GM19452 (cell line): Measurements from ENCODE around the gene WBP11.
A peak's percentile ranks its signal among the peaks of the same experiment; 100 is the strongest.
"Not testable (repeated sequence)": the region's sequence is repeated elsewhere in the genome, so short reads cannot be mapped to it uniquely, and the experiment has no call there.

Experiments
- ATAC-seq: cut with Tn5 transposase; IDR thresholded peaks from one replicate; pipeline ENCODE4 v1.9.1; 2021; ENCODE audit not compliant: unreplicated experiment

Gene WBP11

DNA sequence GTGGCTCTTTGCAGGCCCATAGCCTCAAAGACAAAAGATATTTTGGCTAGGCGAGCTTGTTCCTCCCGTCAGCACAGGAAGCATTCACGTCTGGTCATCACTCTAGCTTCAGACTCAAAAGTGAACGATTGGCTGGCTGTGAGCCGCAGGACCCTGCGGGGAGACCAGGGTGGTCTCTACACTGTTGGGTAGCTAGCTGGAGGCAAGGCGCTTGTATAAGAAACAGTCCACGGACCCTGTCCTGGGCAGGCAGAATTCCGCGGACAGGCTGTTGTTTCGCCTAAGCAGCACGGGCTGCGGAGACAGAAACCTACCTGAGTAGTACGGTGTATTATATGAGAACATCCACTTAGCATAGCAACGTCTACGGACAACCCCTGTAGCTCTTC, 29.6 kb downstream of the WBP11 start:
- peak; percentile 8 for ATAC-seq

GRCh38 chr12:14772946-14773345, 30.3 kb downstream of the WBP11 start:
- ATAC-seq: no peak

GRCh38 chr12:14771651-14772137, 31.6 kb downstream of the WBP11 start:
- ATAC-seq: no peak

DNA sequence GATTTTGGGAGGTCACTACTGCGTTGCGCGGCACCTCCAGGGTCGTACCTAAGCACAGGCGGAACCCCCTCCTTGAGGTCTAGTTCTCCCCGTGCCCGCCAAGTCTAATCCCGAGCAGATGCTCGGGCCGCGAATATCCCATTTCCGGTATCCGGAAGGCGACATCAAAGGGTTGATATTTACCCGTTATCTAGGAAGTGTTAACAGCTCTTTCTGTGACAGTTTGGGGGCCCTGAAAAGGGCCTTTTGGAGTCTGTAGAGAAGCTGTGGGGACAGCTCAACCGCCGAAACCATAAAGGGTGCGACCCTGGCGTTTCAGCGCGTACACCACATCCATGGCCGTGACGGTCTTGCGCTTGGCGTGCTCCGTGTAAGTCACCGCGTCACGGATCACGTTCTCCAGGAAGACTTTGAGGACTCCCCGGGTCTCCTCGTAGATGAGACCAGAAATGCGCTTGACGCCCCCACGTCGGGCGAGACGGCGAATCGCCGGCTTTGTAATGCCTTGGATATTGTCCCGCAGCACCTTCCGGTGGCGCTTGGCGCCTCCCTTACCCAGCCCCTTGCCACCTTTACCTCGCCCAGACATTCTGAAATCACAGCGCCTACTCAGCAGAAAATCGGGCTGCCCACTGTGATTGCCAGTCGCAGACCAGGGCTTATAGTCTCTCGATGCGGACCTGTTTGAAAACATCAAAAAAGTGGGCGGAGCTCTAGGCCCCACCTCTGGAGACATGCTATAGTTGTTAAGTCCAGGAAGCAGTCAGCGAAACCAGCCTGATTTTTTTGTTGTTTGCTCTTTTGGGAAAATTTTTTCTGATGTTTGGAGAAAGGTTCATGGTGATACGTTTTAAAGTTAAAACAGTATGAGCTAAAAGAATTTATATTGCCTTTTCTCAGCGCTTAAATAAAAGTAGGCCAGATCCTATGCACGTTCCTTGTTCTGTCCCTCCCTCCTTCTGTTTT, 32.5 kb downstream of the WBP11 start:
- peak; percentile 22 for ATAC-seq

DNA sequence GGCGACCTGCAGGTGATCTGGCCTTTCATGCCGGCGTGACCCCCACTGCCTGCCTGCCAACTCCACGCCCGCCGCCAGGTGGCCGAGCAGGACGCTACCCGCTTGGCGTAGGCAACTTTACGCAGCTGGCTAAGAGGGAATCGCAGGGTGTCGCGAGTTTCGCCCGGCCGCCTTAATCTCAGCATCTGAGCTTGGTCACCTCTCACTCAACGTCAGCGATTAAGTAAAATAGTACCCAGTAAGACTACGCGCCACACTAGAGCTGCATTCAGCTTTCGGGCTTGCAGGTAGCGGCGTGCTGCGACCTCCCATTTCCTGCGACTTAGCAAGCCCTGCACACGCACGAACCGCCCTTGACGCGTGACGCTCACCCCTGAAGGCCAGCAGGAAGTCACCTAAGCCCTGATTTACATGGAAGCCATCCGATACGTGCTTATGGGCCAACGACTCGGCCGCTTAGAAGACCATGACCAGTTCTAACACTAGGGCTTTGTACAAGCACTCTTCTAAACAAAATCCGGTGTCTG, 33.2 kb downstream of the WBP11 start:
- ATAC-seq: peak; percentile 43

- ATAC-seq: peak; percentile 4
Observed at GRCh38 chr12:14769466-14769968, 33.8 kb downstream of the WBP11 start.

- ATAC-seq: no peak
Observed at GRCh38 chr12:14768823-14769405, 34.4 kb downstream of the WBP11 start.

DNA sequence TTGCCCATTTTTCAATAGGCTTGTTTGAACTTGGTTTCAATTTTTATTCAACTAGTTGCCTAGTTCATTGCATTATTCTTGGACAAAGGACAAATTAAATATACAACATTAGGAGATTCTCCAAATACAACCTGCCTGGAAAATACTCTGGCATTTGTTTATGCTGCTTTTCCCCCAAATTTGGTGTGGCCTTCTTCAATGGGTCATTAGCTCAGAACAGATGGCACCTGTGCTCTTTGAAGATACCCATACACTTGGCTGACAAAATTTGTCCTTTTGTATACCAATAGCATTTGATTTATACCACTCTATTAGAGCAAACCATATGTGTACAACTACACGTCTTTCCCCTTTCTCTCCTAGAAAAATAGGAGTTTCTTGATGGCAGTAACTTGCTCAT, 35.7 kb downstream of the WBP11 start:
- ATAC-seq: no peak

GRCh38 chr12:14766649-14767215, 36.5 kb downstream of the WBP11 start:
- ATAC-seq: no peak

- ATAC-seq: not testable (repeated sequence)
Observed at GRCh38 chr12:14766020-14766419, 37.3 kb downstream of the WBP11 start.

DNA sequence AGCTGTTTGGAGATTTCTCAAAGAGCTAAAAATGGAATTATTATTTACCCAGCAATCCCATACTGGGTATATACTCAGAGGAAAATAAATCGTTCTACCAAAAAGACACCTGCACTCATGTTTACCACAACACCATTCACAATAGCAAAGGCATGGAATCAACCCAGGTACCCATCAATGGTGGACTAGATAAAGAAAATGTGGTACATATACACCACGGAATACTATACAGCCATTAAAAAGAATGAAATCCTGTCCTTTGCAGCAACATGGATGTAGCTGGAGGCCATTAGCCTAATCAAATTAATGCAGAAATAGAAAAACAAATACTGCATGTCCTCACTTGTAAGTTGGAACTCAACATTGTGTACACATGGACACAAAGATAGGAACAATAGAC, 37.9 kb downstream of the WBP11 start:
- no peak for ATAC-seq

DNA sequence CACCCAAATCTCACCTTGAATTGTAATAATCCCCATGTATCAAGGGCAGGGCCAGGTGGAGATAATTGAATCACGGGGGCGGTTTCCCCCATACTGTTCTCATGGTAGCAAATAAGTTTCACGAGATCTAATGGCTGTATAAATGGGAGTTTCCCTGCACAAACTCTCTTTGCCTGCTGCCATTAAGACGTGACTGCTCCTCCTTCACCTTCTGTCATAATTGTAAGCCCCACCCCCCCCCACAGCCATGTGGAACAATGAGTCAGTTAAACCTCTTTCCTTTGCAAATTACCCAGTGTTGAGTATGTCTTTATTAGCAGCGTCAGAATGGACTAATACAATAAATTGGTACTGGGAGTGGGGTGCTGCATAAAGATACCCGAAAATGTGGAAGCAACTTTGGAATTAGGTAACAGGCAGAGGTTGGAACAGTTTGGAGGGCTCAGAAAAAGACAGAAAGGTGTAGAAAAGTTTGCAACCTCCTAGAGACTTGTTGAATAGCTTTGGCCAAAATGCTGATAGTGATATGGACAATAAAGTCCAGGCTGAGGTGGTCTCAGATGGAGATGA, 43.5 kb downstream of the WBP11 start:
- not testable (repeated sequence) for ATAC-seq

DNA sequence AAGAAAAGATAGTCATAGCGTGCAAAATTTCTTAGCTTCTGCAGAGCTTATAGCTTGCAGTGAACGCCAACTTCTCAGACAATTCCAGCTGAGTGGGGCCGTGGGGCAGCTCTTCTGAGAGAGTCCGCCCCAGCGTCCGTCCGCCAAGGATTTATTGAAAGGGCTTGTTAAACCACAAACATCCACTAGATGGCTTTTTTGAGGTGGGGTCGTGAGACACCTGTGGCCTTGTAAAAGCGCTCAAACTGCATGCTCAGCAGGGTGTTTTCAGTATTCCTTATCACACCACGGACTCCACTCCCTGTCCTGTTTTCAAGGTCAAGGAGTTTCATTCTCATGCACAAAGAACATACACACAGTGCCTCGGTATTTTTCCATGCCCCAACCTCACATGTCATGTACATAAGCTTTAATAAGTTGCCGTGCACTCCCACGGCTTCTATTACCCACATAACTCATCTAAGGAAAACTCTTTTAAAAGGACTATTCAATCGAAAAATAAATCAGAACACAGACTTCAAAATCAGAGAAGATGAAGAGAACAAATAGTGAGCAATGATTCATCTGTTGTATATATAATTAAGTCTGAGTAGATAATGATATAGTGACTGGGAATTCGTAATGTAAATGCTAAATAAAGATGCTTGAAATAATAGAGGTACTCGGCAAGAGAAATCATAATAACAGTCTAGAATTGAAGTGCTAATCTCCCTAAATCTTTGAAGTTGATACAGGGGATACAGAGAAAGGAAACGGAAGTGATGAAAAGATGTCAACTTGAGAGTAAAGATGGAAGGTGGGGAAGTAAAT, 46.7 kb downstream of the WBP11 start:
- no peak for ATAC-seq

- no peak for ATAC-seq
Observed at GRCh38 chr12:14751986-14752385, 51.3 kb downstream of the WBP11 start.

DNA sequence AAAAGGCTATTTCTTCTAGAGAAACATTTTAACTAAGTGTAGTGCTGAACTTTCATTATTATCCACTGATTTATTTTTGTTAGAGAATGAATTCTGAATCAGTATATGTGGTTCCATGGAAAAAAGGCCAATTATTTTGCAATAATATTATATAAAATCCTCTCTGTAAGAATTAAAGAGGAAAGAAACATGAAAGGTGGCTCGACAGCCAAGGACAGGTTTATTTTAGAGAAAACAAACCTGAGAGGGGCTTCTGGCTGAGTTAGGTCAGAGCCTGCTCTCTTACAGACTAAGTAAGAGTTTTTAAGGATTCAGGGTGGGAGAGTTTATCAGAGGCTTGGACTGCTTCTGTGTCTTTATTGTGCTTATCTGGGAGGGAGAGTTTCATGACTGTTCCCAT, 60.2 kb downstream of the WBP11 start:
- ATAC-seq: no peak

GRCh38 chr12:14741942-14742341, 61.3 kb downstream of the WBP11 start:
- no peak for ATAC-seq

DNA sequence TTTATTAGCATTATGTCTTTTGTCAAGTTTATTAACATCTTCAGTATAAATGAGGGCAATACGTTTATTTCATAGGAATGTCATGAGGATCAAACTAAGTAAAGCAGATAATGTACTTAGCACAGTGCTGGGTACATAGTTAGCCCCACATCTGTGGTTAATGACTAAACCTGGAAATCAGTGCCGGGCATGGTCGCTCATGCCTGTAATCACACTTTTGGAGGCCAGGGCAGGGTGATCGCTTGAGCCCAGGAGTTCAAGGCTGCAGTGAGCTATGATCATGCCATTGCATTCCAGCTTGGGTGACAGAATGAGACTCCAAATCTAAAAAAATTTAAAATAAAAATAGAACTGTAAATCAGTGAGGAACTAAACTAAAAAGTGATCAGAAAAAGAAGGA, 62.1 kb downstream of the WBP11 start:
- ATAC-seq: no peak

GRCh38 chr12:14736441-14736840, 66.8 kb downstream of the WBP11 start:
- ATAC-seq: not testable (repeated sequence)
